IPS-18a (cell line): ENCODE data around the gene INPP5D.

Source experiments
- H3K27ac ChIP-seq: one replicate; pipeline ENCODE4 v1.5.1; 2013; ENCODE audit warnings: low read length
- H3K27me3 ChIP-seq: one replicate; pipeline ENCODE4 v1.6.1; 2013; ENCODE audit warnings: mild to moderate bottlenecking, low read length; ENCODE audit not compliant: control insufficient read depth, insufficient read depth
- H3K36me3 ChIP-seq: one replicate; pipeline ENCODE4 v1.6.1; 2013; ENCODE audit warnings: low read depth, low read length; ENCODE audit not compliant: control insufficient read depth
- H3K4me1 ChIP-seq: one replicate; pipeline ENCODE4 v1.6.1; 2013; ENCODE audit warnings: low read depth, low read length; ENCODE audit not compliant: control insufficient read depth
- H3K4me3 ChIP-seq: one replicate; pipeline ENCODE4 v1.5.1; 2013; ENCODE audit warnings: low read length
- H3K9ac ChIP-seq: one replicate; pipeline ENCODE4 v1.6.1; 2013; ENCODE audit warnings: mild to moderate bottlenecking, low read length, moderate library complexity
- H3K9me3 ChIP-seq: one replicate; pipeline ENCODE4 v1.6.1; 2013; ENCODE audit warnings: low read depth, low read length; ENCODE audit not compliant: control insufficient read depth

Gene INPP5D

DNA sequence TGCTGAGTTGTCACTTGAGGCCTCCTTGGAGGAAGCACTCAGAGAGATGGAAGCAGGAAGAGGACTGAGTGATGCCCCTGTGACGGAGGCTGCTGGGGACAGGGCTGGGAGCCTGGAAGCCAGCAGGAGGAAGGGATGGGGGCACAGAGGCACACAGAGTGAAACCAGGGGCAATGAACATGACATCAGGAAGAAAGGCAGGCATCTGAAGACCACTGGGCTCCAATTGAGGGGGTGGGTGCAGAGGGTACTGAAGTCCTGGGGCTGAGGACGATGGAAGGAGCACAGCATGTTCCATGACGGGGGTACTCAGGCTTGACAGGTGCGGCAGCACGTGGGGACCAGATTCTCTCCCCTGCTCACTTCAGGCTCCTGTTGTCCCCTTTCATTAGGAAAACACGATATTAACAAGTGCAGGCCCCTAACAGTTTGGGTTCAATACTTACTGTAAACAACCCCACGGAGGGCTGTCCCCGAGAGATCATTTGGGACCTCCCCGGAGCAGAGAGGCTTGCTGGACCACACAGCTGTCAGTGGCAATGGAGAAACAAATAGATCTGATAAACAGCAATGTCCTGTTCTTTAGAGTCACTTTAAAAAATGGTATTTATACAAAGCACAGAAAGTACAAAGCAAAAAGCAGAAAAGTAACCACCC, 8.7 kb downstream of the INPP5D start:
- Histone ChIP-seq H3K4me3 (no peak overlapping the region), H3K9ac (no peak overlapping the region), H3K4me1 (no peaks in the 10 kb centered on the region), H3K36me3 (no peaks in the 10 kb centered on the region), H3K27me3 (no peaks in the 10 kb centered on the region), H3K9me3 (no peaks in the 10 kb centered on the region), H3K27ac (no peak overlapping the region)

DNA sequence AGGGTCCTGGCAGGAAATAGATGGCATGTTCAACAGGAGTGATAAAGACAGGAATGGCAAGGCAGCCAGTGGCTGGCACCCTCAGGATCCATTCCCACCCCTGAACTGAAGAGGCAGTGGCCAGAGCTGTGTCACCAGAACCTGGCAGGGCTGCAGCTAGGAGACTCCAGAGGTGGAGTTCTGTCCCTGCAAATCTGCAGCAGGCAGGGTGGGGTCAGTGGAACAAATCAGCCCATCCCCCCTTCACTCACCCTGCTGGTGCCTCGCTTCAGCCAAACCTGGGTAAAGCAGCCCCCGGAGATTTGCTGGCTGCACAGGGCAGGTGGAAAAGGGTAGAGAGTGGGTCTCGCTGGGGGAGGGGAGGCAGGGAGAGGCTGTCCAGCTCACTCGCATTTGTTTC, 12.7 kb downstream of the INPP5D start:
- no peak overlapping the region for H3K27ac ChIP-seq
- H3K4me3 ChIP-seq, result no peak overlapping the region
- H3K9ac ChIP-seq, result no peak overlapping the region
- H3K4me1 ChIP-seq, result peaks cover 11% of the 10 kb centered on the region
- no peaks in the 10 kb centered on the region for H3K27me3 ChIP-seq
- no peaks in the 10 kb centered on the region for H3K9me3 ChIP-seq
- no peaks in the 10 kb centered on the region for H3K36me3 ChIP-seq

DNA sequence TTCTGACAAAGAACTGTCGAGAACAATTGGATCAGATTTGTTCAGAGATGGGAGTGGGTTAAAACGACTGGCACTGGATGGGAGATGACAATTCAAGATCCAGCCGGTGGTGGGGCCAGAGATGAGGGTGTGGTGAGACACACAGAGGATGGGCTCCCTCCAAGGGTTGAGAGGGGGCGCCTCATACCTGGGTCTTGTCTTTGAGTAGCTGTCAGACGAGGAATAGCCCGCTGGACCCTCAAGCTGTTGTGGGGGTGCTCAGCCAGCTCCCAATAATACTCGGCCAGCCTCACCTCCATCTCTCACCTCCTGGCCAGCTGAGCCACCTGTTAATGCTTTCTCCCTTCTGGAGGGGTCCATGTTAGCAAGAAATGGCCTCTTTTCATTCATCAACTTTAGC, 14.0 kb downstream of the INPP5D start:
- no peaks in the 10 kb centered on the region for H3K27me3 ChIP-seq
- peaks cover 11% of the 10 kb centered on the region for H3K4me1 ChIP-seq
- H3K36me3 ChIP-seq, result no peaks in the 10 kb centered on the region
- no peaks in the 10 kb centered on the region for H3K9me3 ChIP-seq
- no peak overlapping the region for H3K4me3 ChIP-seq
- H3K27ac ChIP-seq, result no peak overlapping the region
- no peak overlapping the region for H3K9ac ChIP-seq

DNA sequence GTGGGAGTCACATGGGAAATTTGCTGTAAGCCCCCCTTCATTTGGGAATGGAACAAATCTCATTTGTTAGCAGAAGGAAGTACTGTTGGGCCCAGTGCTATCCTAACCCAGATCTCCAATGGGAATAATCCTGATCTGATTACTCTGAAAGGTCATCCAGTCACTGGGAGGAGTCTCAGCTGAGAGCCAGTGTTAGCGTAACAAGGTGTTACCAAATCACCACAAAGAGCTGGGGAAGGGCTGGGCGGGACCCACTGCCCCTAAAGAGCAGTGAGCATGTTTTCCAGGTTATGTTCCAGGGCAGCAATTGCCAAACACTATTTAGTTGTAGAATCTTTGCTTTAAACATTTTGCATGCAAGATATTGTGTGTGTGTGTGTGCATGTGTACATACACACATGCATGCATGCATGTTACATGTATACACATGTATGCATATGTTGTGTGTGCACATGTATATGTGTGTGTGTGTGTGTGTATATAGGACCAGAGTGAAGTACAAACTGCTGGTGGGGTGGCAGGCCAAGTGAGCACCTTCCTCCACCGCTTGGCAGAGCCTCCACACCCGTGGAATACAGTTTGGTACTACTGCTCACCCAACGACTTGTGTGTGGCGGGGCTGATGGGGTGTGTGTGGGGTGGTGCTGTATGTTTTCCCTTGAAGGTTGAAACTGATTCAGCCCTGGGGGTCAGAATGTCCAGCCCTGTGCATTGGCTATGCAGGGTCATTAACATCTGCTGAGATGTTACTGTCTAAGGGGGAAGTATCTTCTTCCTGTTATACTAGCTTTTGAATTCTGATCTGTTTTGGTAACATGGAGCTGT, 15.2 kb downstream of the INPP5D start:
- Histone ChIP-seq H3K27me3 (no peaks in the 10 kb centered on the region), H3K4me3 (no peak overlapping the region), H3K36me3 (no peaks in the 10 kb centered on the region), H3K9ac (no peak overlapping the region), H3K4me1 (peaks cover 11% of the 10 kb centered on the region), H3K27ac (no peak overlapping the region), H3K9me3 (no peaks in the 10 kb centered on the region)

DNA sequence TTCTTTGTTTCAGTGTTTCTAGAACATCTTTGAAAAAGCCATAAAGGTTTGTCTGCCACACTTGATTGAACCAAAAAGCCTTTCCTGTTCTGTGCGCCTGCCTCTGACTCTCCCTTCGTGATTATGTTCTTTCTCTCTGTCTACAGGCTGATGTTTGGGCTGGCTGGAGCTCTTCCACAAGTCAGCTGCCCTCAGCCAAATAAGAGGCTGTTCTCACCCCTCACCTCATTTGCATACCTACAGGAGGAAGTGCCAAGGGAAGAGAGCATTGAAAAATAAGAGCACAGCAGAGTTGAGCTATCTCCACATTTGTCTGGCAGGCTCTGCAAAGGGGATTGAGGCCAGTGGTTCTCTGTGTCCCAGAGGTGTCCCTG, 15.8 kb downstream of the INPP5D start:
- Histone ChIP-seq H3K36me3 (no peaks in the 10 kb centered on the region), H3K27me3 (no peaks in the 10 kb centered on the region), H3K27ac (no peak overlapping the region), H3K4me3 (no peak overlapping the region), H3K4me1 (peaks cover 11% of the 10 kb centered on the region), H3K9ac (no peak overlapping the region), H3K9me3 (no peaks in the 10 kb centered on the region)

DNA sequence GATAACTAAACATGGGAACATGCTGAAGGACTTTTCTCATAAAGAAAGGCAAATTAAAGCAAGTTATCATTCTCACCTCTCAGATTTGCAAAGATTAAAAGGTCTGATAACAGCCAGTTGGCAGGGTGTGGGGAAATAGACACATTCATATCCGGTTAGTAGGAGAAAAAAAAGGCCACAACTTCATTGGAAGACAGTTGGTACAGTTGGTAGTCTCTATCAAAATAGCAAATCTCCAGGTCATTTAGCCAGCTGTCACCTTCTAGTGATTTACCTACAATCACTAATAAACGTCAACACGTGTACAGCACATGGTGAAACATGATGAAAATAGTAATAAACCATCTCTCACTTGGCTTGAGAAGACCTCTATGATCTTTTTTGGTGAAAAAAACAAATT, 16.6 kb downstream of the INPP5D start:
- Histone ChIP-seq H3K9me3 (no peaks in the 10 kb centered on the region), H3K4me1 (peaks cover 11% of the 10 kb centered on the region), H3K9ac (no peak overlapping the region), H3K27ac (no peak overlapping the region), H3K27me3 (no peaks in the 10 kb centered on the region), H3K36me3 (no peaks in the 10 kb centered on the region), H3K4me3 (no peak overlapping the region)

DNA sequence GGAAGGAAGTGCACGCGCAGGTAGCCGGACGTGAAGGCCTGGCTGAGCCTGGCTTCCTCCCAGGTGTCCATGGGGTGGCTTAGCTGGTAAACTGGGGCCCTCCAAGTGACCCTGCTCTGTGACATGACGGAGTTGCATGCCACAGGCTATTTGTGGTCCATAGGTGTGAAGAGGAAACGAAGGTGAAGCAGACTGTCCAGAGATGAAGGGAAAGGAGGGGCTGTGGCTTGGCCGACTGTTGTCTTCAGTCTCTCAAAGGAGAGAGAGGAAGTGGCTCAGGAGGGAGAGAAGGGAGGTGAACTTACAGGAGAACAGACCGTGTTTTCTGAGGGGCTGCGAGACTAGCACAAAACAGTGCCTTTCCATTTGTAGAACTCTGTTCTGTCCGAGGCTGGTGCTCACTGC, 19.3 kb downstream of the INPP5D start:
- Histone ChIP-seq H3K9me3 (no peaks in the 10 kb centered on the region), H3K4me3 (no peak overlapping the region), H3K27ac (no peak overlapping the region), H3K36me3 (no peaks in the 10 kb centered on the region), H3K4me1 (peaks cover 11% of the 10 kb centered on the region), H3K27me3 (no peaks in the 10 kb centered on the region), H3K9ac (no peak overlapping the region)

DNA sequence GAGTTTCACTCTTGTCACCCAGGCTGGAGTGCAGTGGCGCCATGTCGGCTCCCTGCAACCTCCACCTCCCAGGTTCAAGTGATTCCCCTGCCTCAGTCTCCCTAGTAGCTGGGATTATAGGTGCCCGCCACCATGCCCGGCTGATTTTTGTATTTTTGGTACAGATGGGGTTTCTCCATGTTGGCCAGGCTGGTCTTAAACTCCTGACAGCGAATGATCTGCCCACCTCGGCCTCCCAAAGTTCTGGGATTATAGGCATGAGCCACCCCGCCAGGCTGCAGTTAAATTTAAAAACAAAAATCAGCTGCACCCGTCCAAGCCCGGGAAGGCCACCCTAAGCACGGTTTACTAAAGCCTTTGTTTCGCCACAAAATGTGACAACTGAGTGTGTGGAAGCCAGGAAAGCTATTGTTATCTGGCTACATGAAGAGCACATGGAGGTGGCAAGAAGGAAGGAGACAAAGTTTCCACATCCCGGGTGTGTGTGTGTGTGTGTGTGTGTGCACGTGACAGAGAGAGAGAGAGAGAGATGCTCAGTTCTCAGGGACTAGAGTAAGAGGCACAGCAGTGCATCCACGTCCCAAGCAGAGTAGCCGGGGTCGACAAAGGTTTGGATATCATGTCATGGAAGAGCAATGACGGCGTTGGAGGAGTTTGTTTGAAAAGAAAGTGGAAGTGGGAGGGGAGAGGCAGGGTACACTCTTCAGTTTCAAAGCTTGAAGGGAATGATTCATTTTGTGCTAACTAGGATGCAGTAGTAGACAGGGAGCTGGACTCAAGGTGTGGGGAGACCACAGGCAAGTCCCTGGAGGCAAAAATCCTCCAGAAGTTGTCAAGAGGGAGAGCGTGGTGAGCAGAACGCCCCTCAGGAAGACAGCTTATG, 20.1 kb downstream of the INPP5D start:
- no peaks in the 10 kb centered on the region for H3K27me3 ChIP-seq
- no peak overlapping the region for H3K4me3 ChIP-seq
- peaks cover 11% of the 10 kb centered on the region for H3K4me1 ChIP-seq
- H3K9me3 ChIP-seq, result no peaks in the 10 kb centered on the region
- H3K36me3 ChIP-seq, result no peaks in the 10 kb centered on the region
- no peak overlapping the region for H3K9ac ChIP-seq
- no peak overlapping the region for H3K27ac ChIP-seq

DNA sequence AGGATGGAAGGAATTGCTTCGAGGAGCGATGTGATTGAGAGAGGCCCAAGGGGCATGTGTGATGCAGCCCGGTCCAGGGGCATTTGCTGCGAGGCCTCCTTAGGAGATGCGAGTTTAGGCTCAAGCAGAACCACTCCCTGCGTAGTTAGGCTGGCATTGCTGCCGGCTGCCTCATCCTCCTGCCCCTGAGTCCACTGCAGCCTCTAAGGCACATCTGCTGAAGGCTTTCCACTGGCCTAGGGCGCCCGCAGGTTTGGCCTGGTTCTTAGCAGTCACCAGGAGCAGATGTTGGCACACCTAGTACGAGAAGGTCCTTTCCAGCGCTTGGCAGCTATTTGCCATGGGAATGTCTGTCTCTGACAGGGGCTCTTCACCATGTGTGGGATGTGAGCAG, 20.7 kb downstream of the INPP5D start:
- no peaks in the 10 kb centered on the region for H3K27me3 ChIP-seq
- H3K9ac ChIP-seq, result no peak overlapping the region
- H3K9me3 ChIP-seq, result no peaks in the 10 kb centered on the region
- H3K4me3 ChIP-seq, result no peak overlapping the region
- H3K4me1 ChIP-seq, result peaks cover 5% of the 10 kb centered on the region
- H3K27ac ChIP-seq, result no peak overlapping the region
- H3K36me3 ChIP-seq, result no peaks in the 10 kb centered on the region

DNA sequence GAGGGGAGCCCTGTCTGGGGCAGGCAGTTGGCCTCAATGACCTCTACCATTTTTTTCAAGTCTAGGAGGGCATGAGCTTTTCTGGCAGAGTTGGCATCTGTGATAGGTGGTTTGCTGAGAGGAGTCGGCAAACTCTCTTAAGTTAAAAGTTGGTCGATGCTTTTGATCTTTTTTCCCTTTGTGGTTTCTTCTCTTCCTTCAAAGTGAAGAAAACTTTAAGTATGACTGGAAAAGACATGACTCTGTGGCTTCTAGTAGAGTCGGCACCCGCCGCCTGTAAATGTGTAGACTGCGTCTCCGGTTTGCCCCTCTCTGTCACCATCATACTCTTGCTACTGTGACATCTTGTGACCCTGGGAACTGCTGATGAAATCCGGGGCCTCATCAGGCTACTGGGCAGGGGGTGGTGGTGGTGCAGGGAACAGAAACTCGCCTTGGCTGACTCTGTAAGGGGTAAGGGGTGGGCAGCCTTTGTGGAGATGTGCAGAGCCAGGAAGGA, 21.1 kb downstream of the INPP5D start:
- Histone ChIP-seq H3K9me3 (no peaks in the 10 kb centered on the region), H3K4me3 (no peak overlapping the region), H3K9ac (no peak overlapping the region), H3K4me1 (peaks cover under 1% of the 10 kb centered on the region), H3K27me3 (no peaks in the 10 kb centered on the region), H3K27ac (no peak overlapping the region), H3K36me3 (no peaks in the 10 kb centered on the region)

DNA sequence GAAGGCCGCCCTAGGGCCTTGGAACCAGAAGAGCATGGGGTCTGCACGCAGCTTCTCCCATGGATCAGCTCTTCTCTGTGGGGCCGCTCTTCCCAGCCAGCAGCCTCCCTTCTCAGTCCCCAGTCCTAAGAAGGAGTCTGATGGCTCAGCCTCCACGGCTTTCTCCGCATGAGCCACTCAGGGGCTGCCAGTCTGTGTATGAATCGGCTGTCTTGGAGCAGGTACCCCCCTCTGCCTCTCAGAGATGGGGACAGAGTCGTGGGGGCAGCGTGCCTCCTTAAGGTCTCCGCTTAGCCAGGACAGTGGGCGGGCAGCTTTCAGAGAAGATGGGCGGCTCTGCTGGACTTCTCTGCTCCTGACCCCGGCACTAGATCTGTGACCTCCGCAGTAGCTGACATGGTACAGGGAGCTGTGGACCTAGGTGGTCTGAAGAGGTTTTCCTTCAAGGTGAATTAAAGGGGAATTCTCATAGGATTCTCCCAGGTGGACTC, 21.6 kb downstream of the INPP5D start:
- no peaks in the 10 kb centered on the region for H3K4me1 ChIP-seq

More for the DNA sequence above, 21.6 kb downstream of the INPP5D start:
- no peaks in the 10 kb centered on the region for H3K36me3 ChIP-seq
- H3K4me3 ChIP-seq, result no peak overlapping the region
- H3K27ac ChIP-seq, result no peak overlapping the region
- H3K27me3 ChIP-seq, result no peaks in the 10 kb centered on the region
- no peaks in the 10 kb centered on the region for H3K9me3 ChIP-seq
- no peak overlapping the region for H3K9ac ChIP-seq
